Measurements from ENCODE around the gene ZNF805. TPM values are rescaled to one million over a fixed set of nuclear protein-coding genes. Genes with fewer than 3 reads are reported as not detected.

Gene ZNF805
- total and polyA plus RNA-seq, 2 donors (not counting 3 experiments of a cell fraction or from before 2014, with no cell fraction given): 1.6 to 8.6 TPM

GRCh38 chr19:57248646-57249045 is 8.2 kb downstream of the ZNF805 start:
- no peaks in the 10 kb centered on the region for H3K4me1 ChIP-seq (ENCODE audit: control insufficient read depth, extremely low read depth, insufficient read depth, low read length)
- H3K4me2 ChIP-seq (ENCODE audit: insufficient read depth, low read length): no peak overlapping the region
- peaks cover 16 to 35% of the 10 kb centered on the region in 2 experiments for H3K36me3 ChIP-seq (ENCODE audit: control insufficient read depth in 2 of 2, extremely low read depth in 1 of 2, insufficient read depth in 2 of 2, low read length in 2 of 2)
- no TSS peak for BruUV-seq (replicated peaks)
- peaks cover 2% of the 10 kb centered on the region for H3K79me2 ChIP-seq (ENCODE audit: control insufficient read depth, insufficient read depth, low read length)
- H2AFZ ChIP-seq (ENCODE audit: low read depth, low read length): no peak overlapping the region
- no peak for DNase-seq (ENCODE audit: low read depth, low spot score)
- H3K27me3 ChIP-seq (ENCODE audit: control insufficient read depth in 2 of 2, insufficient read depth in 2 of 2, low read length in 2 of 2): no peaks in the 10 kb centered on the region
- no peak overlapping the region for H3K4me3 ChIP-seq (replicated peaks in 1 of 3; ENCODE audit: insufficient read depth in 1 of 3, low read depth in 1 of 3, low read length in 3 of 3)
- intact Hi-C loops (cut with micrococcal nuclease): no loop called here
- dilution Hi-C loops (cut with MboI; ENCODE audit: extremely low pct_ligation_motif_present, low sequenced_read_pairs): no loop called here
- H3K9me1 ChIP-seq (replicated peaks; ENCODE audit: control insufficient read depth, extremely low read depth, insufficient read depth, low read length): no peaks in the 10 kb centered on the region
- H3K27ac ChIP-seq (ENCODE audit: insufficient read depth, low read depth, low read length): no peak overlapping the region
- H4K20me1 ChIP-seq (replicated peaks; ENCODE audit: control insufficient read depth, extremely low read depth, insufficient read depth, low read length): no peaks in the 10 kb centered on the region
- POLR2A ChIA-PET: no interaction called here
- no peak for TF ChIP-seq EZH2 (IDR thresholded peaks at IDR 0.05; ENCODE audit: borderline replicate concordance, low read depth, low read length, severe bottlenecking)
- no peak for TF ChIP-seq POLR2AphosphoS5 (IDR thresholded peaks at IDR 0.05; ENCODE audit: insufficient read depth, low read depth, low read length)
- no peak for TF ChIP-seq CTCF (IDR thresholded peaks at IDR 0.05; ENCODE audit: extremely low read depth in 1 of 2, insufficient read depth in 1 of 2, low read depth in 1 of 2, low read length in 2 of 2)
- TF ChIP-seq JUN (IDR thresholded peaks at IDR 0.05; ENCODE audit: borderline replicate concordance, insufficient read depth, insufficient read length, low read depth): no peak
- TF ChIP-seq GATA2 (IDR thresholded peaks at IDR 0.05; ENCODE audit: insufficient read depth, insufficient read length, low read depth, low read length): no peak
- no peak for TF ChIP-seq MYC (IDR thresholded peaks at IDR 0.05; ENCODE audit: low read depth, low read length)
- TF ChIP-seq FOS (IDR thresholded peaks at IDR 0.05; ENCODE audit: borderline replicate concordance, insufficient read depth, low read length): no peak
- no peak for TF ChIP-seq POLR2A (IDR thresholded peaks at IDR 0.05; ENCODE audit: low read depth, low read length)
- no peak for TF ChIP-seq MAX (IDR thresholded peaks at IDR 0.05; ENCODE audit: insufficient read depth, insufficient read length)
- H3K9ac ChIP-seq (replicated peaks; ENCODE audit: extremely low read depth, insufficient read depth, low read length): no peak overlapping the region
- CTCF ChIA-PET: no interaction called here
- no peaks in the 10 kb centered on the region for H3K9me3 ChIP-seq (replicated peaks; ENCODE audit: control insufficient read depth, insufficient read depth, low read length)
- FAIRE-seq: no peak

Measured in endothelial cell of umbilical vein (primary cell).